Aorta (tissue), 5 donors: Measurements from ENCODE around the gene PLEKHG2. TPM values are rescaled to one million over a fixed set of nuclear protein-coding genes. Genes with fewer than 3 reads are reported as not detected.

Experiments used
- ATAC-seq: fragments of 200-7000 bp; cut with Tn5 transposase; one replicate; pipeline ENCODE4 v1.9.1; 2022; ENCODE audit warnings: moderate library complexity; ENCODE audit not compliant: low FRiP score
- DNase-seq, 2 donors: peaks; one replicate each; pipeline ENCODE4 v3.0.0-alpha.2; 2020
- H3K27ac ChIP-seq, 2 donors: one replicate each; pipeline ENCODE4 v1.5.1; 2013; ENCODE audit warnings: low read length in 2 of 2, mild to moderate bottlenecking in 2 of 2, moderate library complexity in 2 of 2, control low read depth in 1 of 2, inconsistent platforms in 1 of 2, low read depth in 1 of 2
- H3K27me3 ChIP-seq, 2 donors: one replicate each; pipeline ENCODE4 v1.6.1; 2013; ENCODE audit warnings: control low read depth in 1 of 2, low read length in 1 of 2, mild to moderate bottlenecking in 1 of 2, moderate library complexity in 1 of 2; ENCODE audit not compliant: insufficient read depth in 2 of 2, control insufficient read depth in 1 of 2
- H3K36me3 ChIP-seq, 2 donors: one replicate each; pipeline ENCODE4 v1.6.1; 2013; ENCODE audit warnings: control low read depth in 1 of 2, low read length in 1 of 2, mild to moderate bottlenecking in 1 of 2; ENCODE audit not compliant: insufficient read depth in 2 of 2, control insufficient read depth in 1 of 2
- H3K4me1 ChIP-seq, 2 donors: one replicate each; pipeline ENCODE4 v1.6.1; 2013; ENCODE audit warnings: low read length in 2 of 2, control low read depth in 1 of 2, mild to moderate bottlenecking in 1 of 2, moderate library complexity in 1 of 2; ENCODE audit not compliant: insufficient read depth in 2 of 2, control insufficient read depth in 1 of 2
- H3K4me3 ChIP-seq, 2 donors: one replicate each; pipeline ENCODE4 v1.5.1; 2013; ENCODE audit warnings: low read length in 2 of 2, control low read depth in 1 of 2, mild to moderate bottlenecking in 1 of 2
- H3K9me3 ChIP-seq: one replicate; pipeline ENCODE4 v1.6.1; 2013; ENCODE audit warnings: mild to moderate bottlenecking, low read length; ENCODE audit not compliant: control insufficient read depth
- WGBS, 2 donors: extraction: QIAGEN DNeasy Blood & Tissue Kit; methylation state at CpG; one replicate each; pipeline ENCODE4 v1.1.7; 2013; 5-methylcytosine and 5-hydroxymethylcytosine counted together
- intact Hi-C, 2 donors: fragments of 100-400 bp; cut with DNase I; formaldehyde crosslinking; loops; one replicate each; pipeline versions ENCODE4 v1.14.2 to v1.15.0; 2022
- long read RNA-seq, 2 donors: library from polyadenylated mRNA; unstranded; transcript quantifications; one replicate each; pipeline ENCODE4 v2.0.0, GENCODE V29; 2020 to 2021
- polyA plus RNA-seq, 2 donors: library from polyadenylated mRNA; stranded (reverse); fragments of 200-250 nt; gene quantifications; one replicate each; pipeline ENCODE4 v1.2.3, GENCODE V29; 2013
- total RNA-seq, 2 donors: library from RNA; stranded (reverse); fragmentation: NEBNext Ultra II Directional; extraction: Animal tissue kit (Norgen Biotek cat#: 25700); gene quantifications; one replicate each; pipeline ENCODE4 v1.2.1, GENCODE V29; 2021
- donor health status: healthy with polysubstance abuse.
- donor health status: Bipolar disorder and iron deficiency.
- donor health status: DM: no; HTN: no; CAD: no.
- donor health status: DM: no; HTN: no; CAD: no.
- donor health status: DM: yes; HTN: yes; CAD: no.

Gene PLEKHG2
- total RNA-seq (10 to 100 TPM; 86.4 to 98.1 TPM), polyA plus RNA-seq (10 to 100 TPM; 15.3 to 74.4 TPM)
- long read RNA-seq, donor 1, partial matches to known transcripts = 17 of 24 reads
- long read RNA-seq, donor 1, other reads (novel, unspliced or antisense) = 7 of 24 reads
- long read RNA-seq, donor 2, partial matches to known transcripts = 5 of 11 reads
- long read RNA-seq, donor 2, other reads (novel, unspliced or antisense) = 6 of 11 reads

GRCh38 chr19:39412100-39412866 lies at the start of gene PLEKHG2:
TSS of gene PLEKHG2 (plus strand) at chr19:39412669. CDS start at chr19:39414087, 1,418 bp downstream.
- intact Hi-C loops = loop anchor here (1.0 to 2.0 kb wide), 3 partner anchors 15 to 33 kb away; partner anchors contain the start of gene SUPT5H (in 1 of the 2)
- H3K36me3 ChIP-seq = peaks cover 0 to 2% of the 10 kb centered on the region in 2 donors

GRCh38 chr19:39362682-39363657 lies 49.5 kb upstream of the PLEKHG2 start:
- DNase-seq (peak in 1 of 2 donors; percentile 58), ATAC-seq (peak; percentile 67)
- WGBS, 2 donors = 62 to 68% methylated on average over 6 of the region's 6 CpGs
- H3K4me1 ChIP-seq = no peaks in the 10 kb centered on the region
- no peaks in the 10 kb centered on the region for H3K9me3 ChIP-seq
- H3K27ac ChIP-seq = no peak overlapping the region
- H3K4me3 ChIP-seq = no peak overlapping the region
- peaks cover 0 to 4% of the 10 kb centered on the region in 2 donors for H3K36me3 ChIP-seq
- intact Hi-C loops = no loop called here
- H3K27me3 ChIP-seq = no peaks in the 10 kb centered on the region

More at GRCh38 chr19:39412100-39412866, at the start of gene PLEKHG2:
- ATAC-seq = peak; percentile 67
- H3K27ac ChIP-seq = peak within 1 kb of the TSS; percentile 6 to 92
- DNase-seq = peak; percentile 98
- peak within 1 kb of the TSS; percentile 75 to 89 for H3K4me3 ChIP-seq
- H3K9me3 ChIP-seq = no peaks in the 10 kb centered on the region
- H3K27me3 ChIP-seq = no peaks in the 10 kb centered on the region
- H3K4me1 ChIP-seq = no peaks in the 10 kb centered on the region
- 0% methylated on average over 52 to 60 of the region's 60 CpGs for WGBS, 2 donors

- no peak overlapping the region for H3K27ac ChIP-seq
- H3K27me3 ChIP-seq = no peaks in the 10 kb centered on the region
- no peaks in the 10 kb centered on the region for H3K4me1 ChIP-seq
- DNase-seq (peak in 1 of 2 donors; percentile 70), ATAC-seq (peak; percentile 73)
- no peaks in the 10 kb centered on the region for H3K9me3 ChIP-seq
- 84 to 89% methylated on average over 5 of the region's 5 CpGs for WGBS, 2 donors
- H3K36me3 ChIP-seq = no peaks in the 10 kb centered on the region
- H3K4me3 ChIP-seq = no peak overlapping the region
- intact Hi-C loops = no loop called here
Measured at GRCh38 chr19:39363901-39364457, 48.5 kb upstream of the PLEKHG2 start.

- intact Hi-C loops = no loop called here
- WGBS, 2 donors = 100% methylated on average over 1 of the region's 1 CpG
- DNase-seq = no peak
- no peaks in the 10 kb centered on the region for H3K9me3 ChIP-seq
- peaks cover 0 to 4% of the 10 kb centered on the region in 2 donors for H3K36me3 ChIP-seq
- no peak overlapping the region for H3K4me3 ChIP-seq
- no peaks in the 10 kb centered on the region for H3K27me3 ChIP-seq
- H3K4me1 ChIP-seq = no peaks in the 10 kb centered on the region
- H3K27ac ChIP-seq = no peak overlapping the region
- ATAC-seq = no peak
Measured at GRCh38 chr19:39365531-39365930, 46.9 kb upstream of the PLEKHG2 start.

GRCh38 chr19:39369200-39369599 lies 43.3 kb upstream of the PLEKHG2 start:
- WGBS, 2 donors = 85 to 93% methylated on average over 2 of the region's 2 CpGs
- Histone ChIP-seq H3K27me3 (no peaks in the 10 kb centered on the region), H3K9me3 (no peaks in the 10 kb centered on the region), H3K27ac (no peak overlapping the region), H3K4me3 (no peak overlapping the region), H3K36me3 (peaks cover 0 to 4% of the 10 kb centered on the region in 2 donors), H3K4me1 (peaks cover 0 to 3% of the 10 kb centered on the region in 2 donors)
- peak in 1 of 2 donors; percentile 7 for DNase-seq
- no peak for ATAC-seq
- intact Hi-C loops = no loop called here

- ATAC-seq (no peak), DNase-seq (no peak)
- H3K27ac ChIP-seq = no peak overlapping the region
- no peak overlapping the region for H3K4me3 ChIP-seq
- H3K36me3 ChIP-seq = peaks cover 0 to 4% of the 10 kb centered on the region in 2 donors
- intact Hi-C loops = no loop called here
- peaks cover 0 to 3% of the 10 kb centered on the region in 2 donors for H3K4me1 ChIP-seq
- H3K9me3 ChIP-seq = no peaks in the 10 kb centered on the region
- no peaks in the 10 kb centered on the region for H3K27me3 ChIP-seq
- WGBS, 2 donors = 87 to 90% methylated on average over 5 of the region's 5 CpGs
Measured at GRCh38 chr19:39370735-39371134, 41.7 kb upstream of the PLEKHG2 start.

- peak; percentile 93 for ATAC-seq
- intact Hi-C loops = no loop called here
- 19 to 22% methylated on average over 8 of the region's 8 CpGs for WGBS, 2 donors
Measured at GRCh38 chr19:39372047-39372802, 40.2 kb upstream of the PLEKHG2 start.

More at GRCh38 chr19:39372047-39372802, 40.2 kb upstream of the PLEKHG2 start:
- Histone ChIP-seq H3K36me3 (peaks cover 0 to 11% of the 10 kb centered on the region in 2 donors), H3K4me1 (peaks cover 0 to 3% of the 10 kb centered on the region in 2 donors), H3K27ac (peak overlapping the region; percentile 88 to 96), H3K4me3 (no peak overlapping the region), H3K27me3 (no peaks in the 10 kb centered on the region), H3K9me3 (no peaks in the 10 kb centered on the region)
- peak; percentile 86 to 92 for DNase-seq
